HepG2 (cell line): ENCODE results near the gene MPV17L2. TPM values are rescaled to one million over a fixed set of nuclear protein-coding genes. Genes with fewer than 3 reads are reported as not detected.

Source experiments
- ATAC-seq: fragments of 200-7000 bp; cut with Tn5 transposase; 3 replicates; pipeline ENCODE4 v1.9.1; 2020; ENCODE audit warnings: mild to moderate bottlenecking, moderate library complexity
- BruUV-seq: library from RNA; stranded (reverse); fragments of 400-500 nt; replicated peaks from 2 replicates; lab custom pipeline; 2021; lab: Mats Ljungman, UMichigan
- CTCF ChIA-PET: fragments of 300-600 bp; formaldehyde crosslinking; extraction: SDS; loops from one replicate; lab custom pipeline; 2021; ENCODE audit warnings: low total read pairs, inconsistent platforms, low intra/inter-chr PET ratio; lab: Yijun Ruan, JAX
- POLR2A ChIA-PET: fragments of 350-600 bp; sonication (Branson Sonifier 250); formaldehyde crosslinking; loops from one replicate; lab custom pipeline; 2020; ENCODE audit warnings: antibody characterized with exemption, inconsistent platforms; lab: Yijun Ruan, JAX
- DNase-seq: peaks from one replicate; pipeline ENCODE4 v3.0.0-alpha.2; 2015; ENCODE audit warnings: low spot score
- FAIRE-seq: peaks from 3 replicates; lab custom pipeline; 2011; peaks lifted over from hg19 to GRCh38; lab: Jason Lieb, UNC
- H2AFZ ChIP-seq: one replicate; pipeline ENCODE4 v1.6.1; 2011; ENCODE audit warnings: low read length, inconsistent platforms
- H3K27ac ChIP-seq: fragments of 300-600 bp; 3 replicates; pipeline ENCODE4 v1.8.0; 2011; ENCODE audit warnings: mixed run types, mild to moderate bottlenecking, mixed read lengths, low read length, inconsistent platforms; ENCODE audit not compliant: insufficient read depth; ENCODE audit errors: extremely low read length
- H3K27me3 ChIP-seq, 2 experiments: fragments of 200-600 bp in 1 of 2; 2 replicates in 1 of 2; 3 replicates in 1 of 2; pipeline versions ENCODE4 v1.6.0 to v1.8.0; 2011; ENCODE audit warnings: low read length in 2 of 2, mild to moderate bottlenecking in 2 of 2, moderate library complexity in 2 of 2, inconsistent platforms in 1 of 2; ENCODE audit not compliant: insufficient read depth in 2 of 2, control insufficient read depth in 1 of 2
- H3K36me3 ChIP-seq, 2 experiments: fragments of 200-600 bp in 1 of 2; replicated peaks in 1 of 2; 2 replicates in 1 of 2; 3 replicates in 1 of 2; pipeline versions ENCODE4 v1.5.1 to v1.8.0; 2011; ENCODE audit warnings: low read length in 2 of 2, inconsistent platforms in 1 of 2; ENCODE audit not compliant: insufficient read depth in 2 of 2, control insufficient read depth in 1 of 2
- H3K4me1 ChIP-seq: 2 replicates; pipeline ENCODE4 v1.5.1; 2012; ENCODE audit warnings: low read length, inconsistent platforms; ENCODE audit not compliant: insufficient read depth
- H3K4me2 ChIP-seq: 2 replicates; pipeline ENCODE4 v1.6.0; 2011; ENCODE audit warnings: low read depth, low read length, inconsistent platforms
- H3K4me3 ChIP-seq, 3 experiments: fragments of 200-600 bp in 1 of 3; sonication (generic), shearing (Covaris generic) in 1 of 3; replicated peaks in 1 of 3; 2 replicates each; pipeline ENCODE4 v1.5.1; 2011 to 2016; ENCODE audit warnings: low read length in 3 of 3, inconsistent platforms in 2 of 3, low read depth in 2 of 3, mild to moderate bottlenecking in 2 of 3, control low read depth in 1 of 3, mixed read lengths in 1 of 3; ENCODE audit not compliant: insufficient read depth in 1 of 3
- H3K79me2 ChIP-seq: one replicate; pipeline ENCODE4 v1.6.1; 2011; ENCODE audit warnings: low read length, inconsistent platforms; ENCODE audit not compliant: insufficient read depth
- H3K9ac ChIP-seq: 2 replicates; pipeline ENCODE4 v1.6.0; 2011; ENCODE audit warnings: mild to moderate bottlenecking, low read depth, low read length, inconsistent platforms; ENCODE audit not compliant: insufficient read depth
- H3K9me3 ChIP-seq: 2 replicates; pipeline ENCODE4 v1.5.1; 2012; ENCODE audit warnings: mild to moderate bottlenecking, low read length
- H4K20me1 ChIP-seq: 2 replicates; pipeline ENCODE4 v1.6.0; 2011; ENCODE audit warnings: inconsistent platforms, mild to moderate bottlenecking, low read length, moderate library complexity; ENCODE audit not compliant: insufficient read depth
- FLYWCH1 ChIP-seq: sonication (generic); formaldehyde crosslinking; IDR thresholded peaks from 2 replicates; pipeline ENCODE4 v1.8.1; 2023; ENCODE audit warnings: mild to moderate bottlenecking, missing genetic modification reagents
- FOXK2 ChIP-seq: fragments of 450-650 bp; IDR thresholded peaks from 2 replicates; pipeline ENCODE4 v1.6.1; 2016
- HOXD1 ChIP-seq: sonication (generic); formaldehyde crosslinking; IDR thresholded peaks from 2 replicates; pipeline ENCODE4 v1.5.0; 2020; ENCODE audit warnings: missing genetic modification reagents
- MTA3 ChIP-seq: sonication (generic); formaldehyde crosslinking; IDR thresholded peaks from 2 replicates; pipeline ENCODE4 v1.4.0; 2020; ENCODE audit warnings: missing genetic modification reagents
- MYNN ChIP-seq: sonication (generic); formaldehyde crosslinking; IDR thresholded peaks from 2 replicates; pipeline ENCODE4 v1.4.0; 2020; ENCODE audit warnings: mild to moderate bottlenecking, low read depth, missing genetic modification reagents
- NFIB ChIP-seq: sonication (generic); formaldehyde crosslinking; IDR thresholded peaks from 2 replicates; pipeline ENCODE4 v1.9.0; 2021; ENCODE audit warnings: missing genetic modification reagents, mild to moderate bottlenecking, borderline replicate concordance
- POLR2A ChIP-seq, 2 experiments: IDR thresholded peaks; 2 replicates each; pipeline ENCODE4 v1.6.1; 2011; ENCODE audit warnings: low read depth in 2 of 2, low read length in 2 of 2, mild to moderate bottlenecking in 1 of 2, moderate library complexity in 1 of 2; ENCODE audit not compliant: insufficient read depth in 1 of 2
- RELA ChIP-seq: sonication (generic); formaldehyde crosslinking; IDR thresholded peaks from 2 replicates; pipeline ENCODE4 v1.4.0; 2020; ENCODE audit warnings: missing genetic modification reagents
- TBX2 ChIP-seq: sonication (generic); formaldehyde crosslinking; IDR thresholded peaks from 2 replicates; pipeline ENCODE4 v1.5.0; 2020; ENCODE audit warnings: missing genetic modification reagents, mild to moderate bottlenecking, borderline replicate concordance
- TCF12 ChIP-seq, 2 experiments: fragments of 450-650 bp in 1 of 2; sonication (generic) in 1 of 2; formaldehyde crosslinking in 1 of 2; IDR thresholded peaks; 2 replicates each; pipeline versions ENCODE4 v1.6.1 to v1.8.0; 2017 to 2022; ENCODE audit warnings: antibody characterized with exemption in 1 of 2, mild to moderate bottlenecking in 1 of 2, missing genetic modification reagents in 1 of 2, moderate library complexity in 1 of 2
- TCF7L2 ChIP-seq: IDR thresholded peaks from 2 replicates; pipeline ENCODE4 v1.6.1; 2011; ENCODE audit warnings: mild to moderate bottlenecking, low read depth, low read length, moderate library complexity
- TRIM24 ChIP-seq: sonication (generic); formaldehyde crosslinking; IDR thresholded peaks from 2 replicates; pipeline ENCODE4 v1.8.0; 2022; ENCODE audit warnings: mild to moderate bottlenecking, missing genetic modification reagents
- ZBTB43 ChIP-seq: sonication (generic); formaldehyde crosslinking; conservative IDR thresholded peaks from 2 replicates; pipeline ENCODE4 v1.4.0; 2020; ENCODE audit warnings: missing genetic modification reagents
- ZNF138 ChIP-seq: sonication (generic); formaldehyde crosslinking; IDR thresholded peaks from 2 replicates; pipeline ENCODE4 v1.5.0; 2020; ENCODE audit warnings: mild to moderate bottlenecking, low read depth, missing genetic modification reagents
- ZNF567 ChIP-seq: sonication (generic); formaldehyde crosslinking; IDR thresholded peaks from 2 replicates; pipeline ENCODE4 v1.8.1; 2023; ENCODE audit warnings: mild to moderate bottlenecking, missing genetic modification reagents, borderline replicate concordance
- ZNF572 ChIP-seq: sonication (generic); formaldehyde crosslinking; IDR thresholded peaks from 2 replicates; pipeline ENCODE4 v1.5.1; 2020; ENCODE audit warnings: mild to moderate bottlenecking, missing genetic modification reagents
- ZNF605 ChIP-seq: sonication (generic); formaldehyde crosslinking; IDR thresholded peaks from 2 replicates; pipeline ENCODE4 v1.8.0; 2022; ENCODE audit warnings: mild to moderate bottlenecking, missing genetic modification reagents
- ZSCAN30 ChIP-seq: sonication (generic); formaldehyde crosslinking; IDR thresholded peaks from 2 replicates; pipeline ENCODE4 v1.5.0; 2020; ENCODE audit warnings: mild to moderate bottlenecking, missing genetic modification reagents
- WGBS: methylation state at CpG from one replicate; pipeline ENCODE4 v1.1.6; 2017; ENCODE audit warnings: low lambda C conversion rate; 5-methylcytosine and 5-hydroxymethylcytosine counted together
- in situ Hi-C: cut with HindIII; loops from 2 replicates; pipeline ENCODE4 v1.10.0; 2017; ENCODE audit warnings: low pct_unique_long_range_greater_than_20kb; ENCODE audit not compliant: extremely low pct_ligation_motif_present
- intact Hi-C: fragments of 100-400 bp; cut with micrococcal nuclease; formaldehyde crosslinking; loops from one replicate; pipeline ENCODE4 v1.10.0; 2022; ENCODE audit not compliant: unreplicated experiment
- polyA plus RNA-seq, 8 experiments: library from polyadenylated mRNA; depleted of rRNA in 3 of 8; stranded (reverse) in 7 of 8; unstranded in 1 of 8; fragments of >200 nt; fragmentation: Illumina TruSeq in 4 of 8; extraction: Trizol in 4 of 8; gene quantifications; 2 replicates each; pipeline versions ENCODE4 v1.2.1 to v1.2.3, GENCODE V29; 2011 to 2016; ENCODE audit warnings: low read depth in 4 of 8, missing spikeins in 1 of 8, mixed read lengths in 1 of 8; ENCODE audit not compliant: insufficient read depth in 1 of 8
- total RNA-seq, 5 experiments: library from RNA; depleted of rRNA; stranded (reverse); fragments of >200 nt; fragmentation: Illumina TruSeq; extraction: Trizol; gene quantifications; 2 replicates each; pipeline ENCODE4 v1.2.3, GENCODE V29; 2016; ENCODE audit warnings: low read depth in 1 of 5
- TF ChIP-seq, protein P1 (sequence below): IDR thresholded peaks from 2 replicates; pipeline ENCODE4 v1.6.1; 2016
- TF ChIP-seq, protein P2 (sequence below), 2 experiments: IDR thresholded peaks; 2 replicates each; pipeline ENCODE4 v1.6.1; 2011 to 2012; ENCODE audit warnings: low read length in 2 of 2, borderline replicate concordance in 1 of 2, low read depth in 1 of 2, mild to moderate bottlenecking in 1 of 2, moderate library complexity in 1 of 2

The MPV17L2 gene
- total and polyA plus RNA-seq, 2 of the 13 experiments (the other 11 are each of a cell fraction or from before 2014, with no cell fraction given) = 13.6 to 16.7 TPM

DNA sequence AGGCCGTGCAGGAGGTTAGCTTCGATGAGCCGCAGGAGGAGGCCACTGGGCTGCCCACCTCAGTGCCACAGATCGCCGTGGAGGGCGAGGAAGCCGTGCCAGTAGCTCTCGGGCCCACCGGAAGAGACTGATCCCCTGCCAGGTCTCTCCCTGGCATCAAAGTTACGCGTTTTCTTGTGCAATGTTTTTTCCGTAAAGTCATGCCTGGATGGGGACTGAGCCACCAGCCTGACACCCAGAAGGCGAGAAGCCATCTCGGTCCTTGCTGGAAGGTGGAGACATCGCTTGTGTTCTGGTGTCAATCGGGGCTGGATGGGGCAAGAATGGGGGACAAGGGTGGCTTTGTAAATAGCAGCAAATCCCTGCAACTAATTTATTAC lies 43.4 kb upstream of the MPV17L2 start:
- Histone ChIP-seq H3K9me3 (no peaks in the 10 kb centered on the region), H3K79me2 (peaks cover 13% of the 10 kb centered on the region), H3K36me3 (peaks cover 10 to 22% of the 10 kb centered on the region in 2 experiments; a peak in 4 of 5 replicates), H3K4me2 (no peak overlapping the region), H4K20me1 (no peaks in the 10 kb centered on the region), H3K9ac (no peak overlapping the region), H3K4me3 (no peak overlapping the region), H3K4me1 (peaks cover 24% of the 10 kb centered on the region), H2AFZ (no peak overlapping the region), H3K27me3 (no peaks in the 10 kb centered on the region; a peak in 1 of 5 replicates), H3K27ac (no peak overlapping the region)
- ATAC-seq (no peak), DNase-seq (no peak), FAIRE-seq (no peak)
- intact Hi-C loops (no loop called here), in situ Hi-C loops (no loop called here)
- WGBS = 89% methylated on average over 13 of the region's 16 CpGs
- ChIA-PET POLR2A (no interaction called here), CTCF (no interaction called here)
- BruUV-seq = no TSS peak
- no peak for TF ChIP-seq ZNF567
- TF ChIP-seq ZNF572 (CRISPR knock-in tag) = no peak
- no peak for TF ChIP-seq POLR2A (IDR thresholded peaks at IDR 0.05; ENCODE audit: insufficient read depth in 1 of 2, low read depth in 2 of 2, low read length in 2 of 2)
- no peak for TF ChIP-seq TCF7L2
- no peak for TF ChIP-seq MTA3 (CRISPR knock-in tag)
- TF ChIP-seq TBX2 (CRISPR knock-in tag) = no peak
- TF ChIP-seq ZNF138 (CRISPR knock-in tag) = no peak
- no peak for TF ChIP-seq FOXK2
- TF ChIP-seq, protein P1, sequence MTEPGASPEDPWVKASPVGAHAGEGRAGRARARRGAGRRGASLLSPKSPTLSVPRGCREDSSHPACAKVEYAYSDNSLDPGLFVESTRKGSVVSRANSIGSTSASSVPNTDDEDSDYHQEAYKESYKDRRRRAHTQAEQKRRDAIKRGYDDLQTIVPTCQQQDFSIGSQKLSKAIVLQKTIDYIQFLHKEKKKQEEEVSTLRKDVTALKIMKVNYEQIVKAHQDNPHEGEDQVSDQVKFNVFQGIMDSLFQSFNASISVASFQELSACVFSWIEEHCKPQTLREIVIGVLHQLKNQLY (CRISPR knock-in tag) = no peak
- no peak for TF ChIP-seq RELA (CRISPR knock-in tag)
- no peak for TF ChIP-seq NFIB (CRISPR knock-in tag)
- TF ChIP-seq ZSCAN30 (CRISPR knock-in tag) = no peak
- no peak for TF ChIP-seq ZNF605 (CRISPR knock-in tag)
- no peak for TF ChIP-seq TRIM24 (CRISPR knock-in tag)
- TF ChIP-seq, protein P2, sequence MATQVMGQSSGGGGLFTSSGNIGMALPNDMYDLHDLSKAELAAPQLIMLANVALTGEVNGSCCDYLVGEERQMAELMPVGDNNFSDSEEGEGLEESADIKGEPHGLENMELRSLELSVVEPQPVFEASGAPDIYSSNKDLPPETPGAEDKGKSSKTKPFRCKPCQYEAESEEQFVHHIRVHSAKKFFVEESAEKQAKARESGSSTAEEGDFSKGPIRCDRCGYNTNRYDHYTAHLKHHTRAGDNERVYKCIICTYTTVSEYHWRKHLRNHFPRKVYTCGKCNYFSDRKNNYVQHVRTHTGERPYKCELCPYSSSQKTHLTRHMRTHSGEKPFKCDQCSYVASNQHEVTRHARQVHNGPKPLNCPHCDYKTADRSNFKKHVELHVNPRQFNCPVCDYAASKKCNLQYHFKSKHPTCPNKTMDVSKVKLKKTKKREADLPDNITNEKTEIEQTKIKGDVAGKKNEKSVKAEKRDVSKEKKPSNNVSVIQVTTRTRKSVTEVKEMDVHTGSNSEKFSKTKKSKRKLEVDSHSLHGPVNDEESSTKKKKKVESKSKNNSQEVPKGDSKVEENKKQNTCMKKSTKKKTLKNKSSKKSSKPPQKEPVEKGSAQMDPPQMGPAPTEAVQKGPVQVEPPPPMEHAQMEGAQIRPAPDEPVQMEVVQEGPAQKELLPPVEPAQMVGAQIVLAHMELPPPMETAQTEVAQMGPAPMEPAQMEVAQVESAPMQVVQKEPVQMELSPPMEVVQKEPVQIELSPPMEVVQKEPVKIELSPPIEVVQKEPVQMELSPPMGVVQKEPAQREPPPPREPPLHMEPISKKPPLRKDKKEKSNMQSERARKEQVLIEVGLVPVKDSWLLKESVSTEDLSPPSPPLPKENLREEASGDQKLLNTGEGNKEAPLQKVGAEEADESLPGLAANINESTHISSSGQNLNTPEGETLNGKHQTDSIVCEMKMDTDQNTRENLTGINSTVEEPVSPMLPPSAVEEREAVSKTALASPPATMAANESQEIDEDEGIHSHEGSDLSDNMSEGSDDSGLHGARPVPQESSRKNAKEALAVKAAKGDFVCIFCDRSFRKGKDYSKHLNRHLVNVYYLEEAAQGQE (IDR thresholded peaks at IDR 0.05; ENCODE audit: borderline replicate concordance in 1 of 2, low read depth in 1 of 2, low read length in 2 of 2) = no peak
- no peak for TF ChIP-seq HOXD1 (CRISPR knock-in tag)
- no peak for TF ChIP-seq MYNN (CRISPR knock-in tag)
- TF ChIP-seq ZBTB43 (CRISPR knock-in tag) = no peak
- TF ChIP-seq TCF12 (IDR thresholded peaks at IDR 0.05) = no peak
- TF ChIP-seq TCF12 (CRISPR knock-in tag; IDR thresholded peaks at IDR 0.05) = no peak
- no peak for TF ChIP-seq FLYWCH1 (CRISPR knock-in tag)
